Endothelial cell (in vitro differentiated cells): Measurements from ENCODE around the gene SCYGR4. TPM values are rescaled to one million over a fixed set of nuclear protein-coding genes. Genes with fewer than 3 reads are reported as not detected.

Experiments
- DNase-seq: peaks from one replicate; pipeline ENCODE4 v3.0.0; 2021; ENCODE audit warnings: low spot score
- H3K27ac Mint-ChIP-seq: one replicate; pipeline ENCODE4 v1.8.0; 2021; ENCODE audit warnings: mixed read lengths, inconsistent platforms; ENCODE audit not compliant: unreplicated experiment
- H3K27me3 Mint-ChIP-seq: one replicate; pipeline ENCODE4 v1.8.0; 2021; ENCODE audit warnings: mild to moderate bottlenecking, moderate library complexity, mixed read lengths, inconsistent platforms; ENCODE audit not compliant: unreplicated experiment
- H3K36me3 Mint-ChIP-seq: one replicate; pipeline ENCODE4 v1.8.0; 2021; ENCODE audit warnings: mild to moderate bottlenecking, low read depth, mixed read lengths, inconsistent platforms; ENCODE audit not compliant: unreplicated experiment
- H3K4me1 Mint-ChIP-seq: one replicate; pipeline ENCODE4 v1.8.0; 2021; ENCODE audit warnings: mild to moderate bottlenecking, mixed read lengths, inconsistent platforms; ENCODE audit not compliant: unreplicated experiment
- H3K4me3 Mint-ChIP-seq: one replicate; pipeline ENCODE4 v1.8.0; 2021; ENCODE audit warnings: mild to moderate bottlenecking, mixed read lengths, inconsistent platforms; ENCODE audit not compliant: unreplicated experiment
- H3K9me3 Mint-ChIP-seq: one replicate; pipeline ENCODE4 v1.8.0; 2021; ENCODE audit warnings: mixed read lengths, inconsistent platforms; ENCODE audit not compliant: unreplicated experiment
- CTCF ChIP-seq: fragments of 200-600 bp; sonication (generic); IDR thresholded peaks from one replicate; pipeline ENCODE4 v1.5.0; 2021; ENCODE audit warnings: antibody characterized with exemption; ENCODE audit not compliant: unreplicated experiment
- total RNA-seq: library from RNA; stranded (reverse); fragmentation: NEBNext Ultra II Directional; extraction: Animal tissue kit (Norgen Biotek cat#: 25700); gene quantifications from one replicate; pipeline ENCODE4 v1.2.1, GENCODE V29; 2021; ENCODE audit not compliant: unreplicated experiment

The SCYGR4 gene
- total RNA-seq, 1 donor from 2014 or later: not detected

GRCh38 chr2:227643990-227644551 is 26.8 kb downstream of the SCYGR4 start:
- H3K27ac Mint-ChIP-seq: no peak overlapping the region
- no peak for DNase-seq
- H3K4me3 Mint-ChIP-seq: no peak overlapping the region
- peaks cover 17% of the 10 kb centered on the region for H3K4me1 Mint-ChIP-seq
- no peaks in the 10 kb centered on the region for H3K36me3 Mint-ChIP-seq
- no peak for TF ChIP-seq CTCF
- no peaks in the 10 kb centered on the region for H3K9me3 Mint-ChIP-seq
- no peaks in the 10 kb centered on the region for H3K27me3 Mint-ChIP-seq

- Mint-ChIP-seq H3K36me3 (no peaks in the 10 kb centered on the region), H3K9me3 (no peaks in the 10 kb centered on the region), H3K27ac (no peak overlapping the region), H3K4me1 (no peaks in the 10 kb centered on the region), H3K27me3 (no peaks in the 10 kb centered on the region), H3K4me3 (no peak overlapping the region)
- TF ChIP-seq CTCF: no peak
- no peak for DNase-seq
Observed at GRCh38 chr2:227653419-227653818, 36.1 kb downstream of the SCYGR4 start.

GRCh38 chr2:227654426-227654825 is 37.1 kb downstream of the SCYGR4 start:
- DNase-seq: no peak
- H3K36me3 Mint-ChIP-seq: no peaks in the 10 kb centered on the region
- no peaks in the 10 kb centered on the region for H3K27me3 Mint-ChIP-seq
- no peaks in the 10 kb centered on the region for H3K4me1 Mint-ChIP-seq
- TF ChIP-seq CTCF: no peak
- no peak overlapping the region for H3K27ac Mint-ChIP-seq
- no peaks in the 10 kb centered on the region for H3K9me3 Mint-ChIP-seq
- H3K4me3 Mint-ChIP-seq: no peak overlapping the region

- no peaks in the 10 kb centered on the region for H3K27me3 Mint-ChIP-seq
- no peak overlapping the region for H3K27ac Mint-ChIP-seq
- no peak overlapping the region for H3K4me3 Mint-ChIP-seq
- DNase-seq: no peak
- TF ChIP-seq CTCF: no peak
- H3K9me3 Mint-ChIP-seq: no peaks in the 10 kb centered on the region
- H3K4me1 Mint-ChIP-seq: no peaks in the 10 kb centered on the region
- no peaks in the 10 kb centered on the region for H3K36me3 Mint-ChIP-seq
Observed at GRCh38 chr2:227655454-227655853, 38.2 kb downstream of the SCYGR4 start.

GRCh38 chr2:227657199-227657845 is 40.0 kb downstream of the SCYGR4 start:
- H3K27me3 Mint-ChIP-seq: no peaks in the 10 kb centered on the region
- no peaks in the 10 kb centered on the region for H3K36me3 Mint-ChIP-seq
- peaks cover 4% of the 10 kb centered on the region for H3K4me1 Mint-ChIP-seq
- H3K9me3 Mint-ChIP-seq: no peaks in the 10 kb centered on the region
- H3K4me3 Mint-ChIP-seq: no peak overlapping the region
- H3K27ac Mint-ChIP-seq: no peak overlapping the region
- no peak for DNase-seq
- TF ChIP-seq CTCF: no peak
